Lower leg skin (tissue), 3 donors: ENCODE measurements around the gene NUP107.

Experiments
- CTCF ChIP-seq, 3 donors: fragments of 450-650 bp; IDR thresholded peaks; one replicate each; pipeline ENCODE4 v1.5.1; 2016; ENCODE audit warnings: antibody characterized with exemption in 3 of 3, mild to moderate bottlenecking in 3 of 3, moderate library complexity in 2 of 3
- POLR2A ChIP-seq, 2 donors: fragments of 450-650 bp; IDR thresholded peaks; one replicate each; pipeline ENCODE4 v1.6.1; 2016 to 2017; ENCODE audit warnings: antibody characterized with exemption in 2 of 2, mild to moderate bottlenecking in 1 of 2, moderate library complexity in 1 of 2

GRCh38 chr12:68749443-68749842 is 62.7 kb downstream of the NUP107 start:
- TF ChIP-seq CTCF (IDR thresholded peaks at IDR 0.05) = no peak
- no peak for TF ChIP-seq POLR2A (IDR thresholded peaks at IDR 0.05)
